HEK293 (cell line): ENCODE measurements around the gene BBIP1.

ENCODE experiments used
- SP2 ChIP-seq: fragments of 450-650 bp; formaldehyde crosslinking; IDR thresholded peaks from 2 replicates; pipeline ENCODE4 v1.5.1; 2016; ENCODE audit warnings: missing biosample characterization, missing genetic modification characterization
- YY2 ChIP-seq: fragments of 450-650 bp; formaldehyde crosslinking; IDR thresholded peaks from 2 replicates; pipeline ENCODE4 v1.5.1; 2016; ENCODE audit warnings: missing biosample characterization, missing genetic modification characterization
- ZBTB10 ChIP-seq: fragments of 450-650 bp; formaldehyde crosslinking; IDR thresholded peaks from 2 replicates; pipeline ENCODE4 v1.5.1; 2016; ENCODE audit warnings: missing biosample characterization, missing genetic modification characterization
- ZBTB49 ChIP-seq: fragments of 450-650 bp; formaldehyde crosslinking; IDR thresholded peaks from 2 replicates; pipeline ENCODE4 v1.5.1; 2016; ENCODE audit warnings: missing biosample characterization, missing genetic modification characterization, low read depth
- ZNF114 ChIP-seq: fragments of 450-650 bp; formaldehyde crosslinking; IDR thresholded peaks from 2 replicates; pipeline ENCODE4 v1.5.0; 2017; ENCODE audit warnings: missing biosample characterization, missing genetic modification characterization
- ZNF140 ChIP-seq: fragments of 450-650 bp; formaldehyde crosslinking; IDR thresholded peaks from 2 replicates; pipeline ENCODE4 v1.5.1; 2016; ENCODE audit warnings: missing biosample characterization, missing genetic modification characterization
- ZNF174 ChIP-seq: fragments of 450-650 bp; formaldehyde crosslinking; IDR thresholded peaks from 2 replicates; pipeline ENCODE4 v1.5.0; 2017; ENCODE audit warnings: missing biosample characterization, mild to moderate bottlenecking, missing genetic modification characterization
- ZNF274 ChIP-seq, 2 experiments: fragments of 200-500 bp in 1 of 2; fragments of 450-650 bp in 1 of 2; sonication (Bioruptor generic) in 1 of 2; formaldehyde crosslinking in 1 of 2; IDR thresholded peaks; 2 replicates each; pipeline versions ENCODE4 v1.5.1 to v1.6.1; 2014 to 2016; ENCODE audit warnings: borderline replicate concordance in 1 of 2, inconsistent platforms in 1 of 2, low read length in 1 of 2, missing biosample characterization in 1 of 2, missing genetic modification characterization in 1 of 2
- ZNF776 ChIP-seq: fragments of 450-650 bp; formaldehyde crosslinking; IDR thresholded peaks from 2 replicates; pipeline ENCODE4 v1.5.0; 2017; ENCODE audit warnings: missing biosample characterization, missing genetic modification characterization, borderline replicate concordance
- TF ChIP-seq, protein P1 (sequence below): fragments of 450-650 bp; formaldehyde crosslinking; IDR thresholded peaks from 2 replicates; pipeline ENCODE4 v1.5.1; 2016; ENCODE audit warnings: missing biosample characterization, missing genetic modification characterization

GRCh38 chr10:110962443-110962842 is 43.5 kb upstream of the BBIP1 start:
- no peak for TF ChIP-seq ZNF174 (tag by site-specific recombination)
- TF ChIP-seq, protein P1, sequence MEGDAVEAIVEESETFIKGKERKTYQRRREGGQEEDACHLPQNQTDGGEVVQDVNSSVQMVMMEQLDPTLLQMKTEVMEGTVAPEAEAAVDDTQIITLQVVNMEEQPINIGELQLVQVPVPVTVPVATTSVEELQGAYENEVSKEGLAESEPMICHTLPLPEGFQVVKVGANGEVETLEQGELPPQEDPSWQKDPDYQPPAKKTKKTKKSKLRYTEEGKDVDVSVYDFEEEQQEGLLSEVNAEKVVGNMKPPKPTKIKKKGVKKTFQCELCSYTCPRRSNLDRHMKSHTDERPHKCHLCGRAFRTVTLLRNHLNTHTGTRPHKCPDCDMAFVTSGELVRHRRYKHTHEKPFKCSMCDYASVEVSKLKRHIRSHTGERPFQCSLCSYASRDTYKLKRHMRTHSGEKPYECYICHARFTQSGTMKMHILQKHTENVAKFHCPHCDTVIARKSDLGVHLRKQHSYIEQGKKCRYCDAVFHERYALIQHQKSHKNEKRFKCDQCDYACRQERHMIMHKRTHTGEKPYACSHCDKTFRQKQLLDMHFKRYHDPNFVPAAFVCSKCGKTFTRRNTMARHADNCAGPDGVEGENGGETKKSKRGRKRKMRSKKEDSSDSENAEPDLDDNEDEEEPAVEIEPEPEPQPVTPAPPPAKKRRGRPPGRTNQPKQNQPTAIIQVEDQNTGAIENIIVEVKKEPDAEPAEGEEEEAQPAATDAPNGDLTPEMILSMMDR (tag by site-specific recombination) = no peak
- no peak for TF ChIP-seq ZBTB49 (tag by site-specific recombination)
- TF ChIP-seq ZNF776 (tag by site-specific recombination) = no peak
- TF ChIP-seq YY2 (tag by site-specific recombination) = no peak
- TF ChIP-seq ZNF274 (IDR thresholded peaks at IDR 0.05; ENCODE audit: low read length) = no peak
- TF ChIP-seq ZNF274 (tag by site-specific recombination; IDR thresholded peaks at IDR 0.05; ENCODE audit: borderline replicate concordance) = no peak
- TF ChIP-seq SP2 (tag by site-specific recombination) = no peak
- no peak for TF ChIP-seq ZBTB10 (tag by site-specific recombination)
- no peak for TF ChIP-seq ZNF114 (tag by site-specific recombination)
- no peak for TF ChIP-seq ZNF140 (tag by site-specific recombination)
